Measurements from ENCODE around the gene NOP14.

- TF ChIP-seq CTCF (IDR thresholded peaks at IDR 0.05) (no peak), POLR2A (IDR thresholded peaks at IDR 0.05) (no peak), EP300 (IDR thresholded peaks at IDR 0.05) (no peak)
Measured at GRCh38 chr4:2936773-2937145, 26.4 kb downstream of the NOP14 start.
